Measurements from ENCODE around the gene KRTAP4-7.

KRTAP4-7 gene

GRCh38 chr17:41125064-41125463, 41.1 kb downstream of the KRTAP4-7 start:
- H3K4me3 ChIP-seq (ENCODE audit: low read length) = no peak overlapping the region
- DNase-seq (ENCODE audit: low read depth) = no peak
- TF ChIP-seq, protein P1, sequence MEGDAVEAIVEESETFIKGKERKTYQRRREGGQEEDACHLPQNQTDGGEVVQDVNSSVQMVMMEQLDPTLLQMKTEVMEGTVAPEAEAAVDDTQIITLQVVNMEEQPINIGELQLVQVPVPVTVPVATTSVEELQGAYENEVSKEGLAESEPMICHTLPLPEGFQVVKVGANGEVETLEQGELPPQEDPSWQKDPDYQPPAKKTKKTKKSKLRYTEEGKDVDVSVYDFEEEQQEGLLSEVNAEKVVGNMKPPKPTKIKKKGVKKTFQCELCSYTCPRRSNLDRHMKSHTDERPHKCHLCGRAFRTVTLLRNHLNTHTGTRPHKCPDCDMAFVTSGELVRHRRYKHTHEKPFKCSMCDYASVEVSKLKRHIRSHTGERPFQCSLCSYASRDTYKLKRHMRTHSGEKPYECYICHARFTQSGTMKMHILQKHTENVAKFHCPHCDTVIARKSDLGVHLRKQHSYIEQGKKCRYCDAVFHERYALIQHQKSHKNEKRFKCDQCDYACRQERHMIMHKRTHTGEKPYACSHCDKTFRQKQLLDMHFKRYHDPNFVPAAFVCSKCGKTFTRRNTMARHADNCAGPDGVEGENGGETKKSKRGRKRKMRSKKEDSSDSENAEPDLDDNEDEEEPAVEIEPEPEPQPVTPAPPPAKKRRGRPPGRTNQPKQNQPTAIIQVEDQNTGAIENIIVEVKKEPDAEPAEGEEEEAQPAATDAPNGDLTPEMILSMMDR (IDR thresholded peaks at IDR 0.05; ENCODE audit: insufficient read depth, low read depth, low read length, missing control alignments) = no peak

GRCh38 chr17:41126412-41126811, 42.5 kb downstream of the KRTAP4-7 start:
- DNase-seq (ENCODE audit: low read depth) = no peak
- TF ChIP-seq, protein P1 (IDR thresholded peaks at IDR 0.05; ENCODE audit: insufficient read depth, low read depth, low read length, missing control alignments) = no peak
- no peak overlapping the region for H3K4me3 ChIP-seq (ENCODE audit: low read length)

DNA sequence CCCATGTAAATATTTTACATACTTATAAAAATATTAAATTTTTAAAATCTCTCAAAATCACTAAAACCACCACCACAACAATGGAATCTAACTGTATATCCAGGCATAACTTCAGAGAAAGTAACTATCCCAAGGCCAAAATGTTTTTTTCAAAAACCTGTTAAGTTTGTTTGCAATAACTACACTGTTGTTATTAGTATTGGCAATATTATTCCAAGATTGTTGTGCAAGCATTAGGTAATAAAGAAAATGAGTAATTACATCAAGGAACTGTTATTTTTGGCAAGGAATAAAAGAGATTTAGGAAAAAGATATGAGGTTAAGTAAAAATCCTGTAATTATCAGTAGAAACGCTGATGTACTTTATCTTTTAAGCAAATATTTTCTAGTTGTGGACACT, 43.4 kb downstream of the KRTAP4-7 start:
- peak; percentile 50 for DNase-seq (ENCODE audit: low read depth)
- H3K4me3 ChIP-seq (ENCODE audit: low read length) = no peak overlapping the region
- TF ChIP-seq, protein P1 (IDR thresholded peaks at IDR 0.05; ENCODE audit: insufficient read depth, low read depth, low read length, missing control alignments) = no peak

GRCh38 chr17:41131979-41132378, 48.0 kb downstream of the KRTAP4-7 start:
- TF ChIP-seq, protein P1 (IDR thresholded peaks at IDR 0.05; ENCODE audit: insufficient read depth, low read depth, low read length, missing control alignments) = no peak

DNA sequence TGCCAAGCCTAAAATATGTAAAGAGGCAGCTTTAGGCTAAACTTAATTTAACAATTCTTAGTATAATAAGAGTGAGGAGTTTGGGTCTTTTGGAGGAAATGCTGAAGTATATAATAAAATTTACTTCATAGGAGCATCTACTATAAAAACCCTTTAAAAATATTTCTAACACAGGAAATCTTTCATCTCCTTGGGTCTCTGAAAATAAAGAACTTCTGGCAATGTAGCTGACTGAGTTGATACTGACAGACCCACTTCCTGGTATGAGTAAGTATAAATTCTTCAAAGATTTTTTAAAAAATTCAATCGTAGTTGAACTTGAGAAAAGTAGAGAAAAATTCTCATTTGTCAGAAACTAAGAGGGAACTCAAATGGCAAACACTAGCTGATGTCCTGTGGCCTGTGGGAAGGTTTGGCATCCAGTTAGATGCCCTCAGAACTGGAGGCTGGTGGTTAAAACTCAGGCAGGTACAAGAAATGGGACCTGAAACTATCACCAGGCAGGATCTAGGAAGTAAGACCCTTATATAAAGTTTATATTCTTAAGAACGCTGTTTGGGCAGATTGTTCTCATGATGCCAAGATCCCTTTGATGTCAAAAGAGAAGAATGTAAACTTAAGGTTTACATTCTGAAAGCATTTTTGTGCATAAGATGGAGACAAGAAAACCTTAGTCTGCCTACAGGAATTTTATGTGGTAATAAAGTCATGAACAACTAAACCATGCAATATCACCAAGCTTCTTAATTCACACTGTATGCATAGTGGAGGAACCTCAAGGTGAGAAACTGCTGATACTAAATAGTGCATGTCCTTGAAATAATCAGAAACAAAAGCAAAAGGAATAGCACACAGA, 50.2 kb downstream of the KRTAP4-7 start:
- TF ChIP-seq, protein P1 (IDR thresholded peaks at IDR 0.05; ENCODE audit: insufficient read depth, low read depth, low read length, missing control alignments) = no peak
- peak; percentile 15 for DNase-seq (ENCODE audit: low read depth)
- no peak overlapping the region for H3K4me3 ChIP-seq (ENCODE audit: low read length)

More at GRCh38 chr17:41131979-41132378, 48.0 kb downstream of the KRTAP4-7 start:
- H3K4me3 ChIP-seq (ENCODE audit: low read length) = no peak overlapping the region
- peak; percentile 83 for DNase-seq (ENCODE audit: low read depth)
